Liver (tissue), 3 donors: ENCODE data around the gene DEDD.

Experiments used
- ATF3 ChIP-seq: IDR thresholded peaks from 2 replicates; pipeline ENCODE4 v1.6.1; 2016; ENCODE audit warnings: antibody characterized with exemption
- CTCF ChIP-seq: fragments of 150-350 bp; IDR thresholded peaks from 2 replicates; pipeline ENCODE4 v1.5.1; 2017; ENCODE audit warnings: improper control_type of control experiment, low read depth, low read length; ENCODE audit not compliant: missing input control
- FOXA1 ChIP-seq: IDR thresholded peaks from 2 replicates; pipeline ENCODE4 v1.6.1; 2016; ENCODE audit warnings: antibody characterized with exemption
- RAD21 ChIP-seq, 2 donors: IDR thresholded peaks; 2 replicates each; pipeline ENCODE4 v1.6.1; 2016; ENCODE audit warnings: antibody characterized with exemption in 2 of 2, mild to moderate bottlenecking in 2 of 2
- REST ChIP-seq: IDR thresholded peaks from 2 replicates; pipeline ENCODE4 v1.6.1; 2016; ENCODE audit warnings: antibody characterized with exemption, mild to moderate bottlenecking
- SP1 ChIP-seq: IDR thresholded peaks from 2 replicates; pipeline ENCODE4 v1.6.1; 2018; ENCODE audit warnings: antibody characterized with exemption, mild to moderate bottlenecking
- TAF1 ChIP-seq: conservative IDR thresholded peaks from 2 replicates; pipeline ENCODE4 v1.6.1; 2016; ENCODE audit warnings: antibody characterized with exemption, mild to moderate bottlenecking
- donor health status: healthy.
- donor health status: healthy.

GRCh38 chr1:161083748-161084596, 48.5 kb downstream of the DEDD start:
- TF ChIP-seq CTCF (no peak), ATF3 (no peak), FOXA1 (no peak), TAF1 (no peak), REST (no peak), RAD21 (IDR thresholded peaks at IDR 0.05) (no peak), SP1 (no peak)
